Measurements from ENCODE around the gene DENND1C.

DENND1C gene

DNA sequence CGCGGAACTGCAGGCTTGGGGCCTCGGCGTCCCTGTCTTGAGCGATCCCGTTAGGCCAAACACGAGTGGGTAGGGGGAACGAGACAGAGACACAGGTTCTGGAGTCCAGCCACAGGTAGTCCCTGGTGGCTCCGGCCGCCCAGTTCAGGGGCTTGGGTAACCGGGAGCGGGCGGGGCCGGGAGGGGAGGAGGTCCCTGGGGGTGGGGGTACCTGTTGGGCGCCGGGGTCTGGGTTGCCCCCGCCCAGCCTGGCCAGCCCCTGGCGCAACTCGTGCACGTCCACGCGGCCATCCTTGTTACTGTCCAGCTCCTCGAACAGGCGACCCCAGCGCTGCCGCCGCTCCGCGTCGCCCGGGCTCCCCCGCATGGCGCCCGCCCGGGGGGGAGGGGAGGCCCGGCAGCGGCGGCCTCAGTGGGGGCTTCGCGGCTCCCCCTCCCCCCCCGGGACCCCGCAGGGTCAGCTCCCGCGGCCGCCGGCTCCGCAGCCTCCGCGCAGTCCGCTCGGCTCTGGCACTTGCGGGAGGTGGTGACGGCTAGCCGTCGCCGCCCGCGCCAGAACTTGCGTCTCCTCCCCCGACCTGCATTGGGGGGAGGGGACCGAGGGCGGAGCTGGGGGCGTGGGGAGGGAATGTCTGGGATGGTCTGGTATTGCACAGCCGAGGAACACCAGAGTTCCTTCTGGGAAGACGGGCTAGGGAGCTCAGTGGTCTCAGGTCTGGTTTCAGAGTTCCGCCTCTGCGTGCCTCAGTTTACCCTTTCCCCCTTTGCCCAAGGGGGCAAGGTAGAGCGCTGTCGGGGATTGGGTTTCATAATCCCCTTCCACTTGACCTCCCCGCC is 22.1 kb downstream of the DENND1C start, which contains the start of gene SLC25A23:
Gene SLC25A23 (minus strand): TSS at position 531 of the 837 bp plus-strand sequence. CDS start 164 bp downstream, at position 367.
- Histone ChIP-seq H3K27me3 (ENCODE audit: insufficient read depth, low read length, poor library complexity, severe bottlenecking) (no peaks in the 10 kb centered on the region), H4K20me1 (ENCODE audit: insufficient read depth, low read length, poor library complexity, severe bottlenecking) (no peaks in the 10 kb centered on the region), H3K9me3 (ENCODE audit: insufficient read depth, low read depth, low read length) (no peaks in the 10 kb centered on the region), H3K79me2 (ENCODE audit: insufficient read depth, low read length) (peaks cover 5% of the 10 kb centered on the region; the same call in 1 of the 2 replicates), H3K36me3 (ENCODE audit: insufficient read depth, low read length) (no peaks in the 10 kb centered on the region), H3K4me3 (ENCODE audit: low read length, poor library complexity, severe bottlenecking) (peak within 1 kb of the TSS; percentile 78), H2AFZ (ENCODE audit: low read length) (peak within 1 kb of the TSS; percentile 96), H3K4me2 (ENCODE audit: low read depth, low read length, poor library complexity, severe bottlenecking) (peak within 1 kb of the TSS; percentile 88), H3K9me2 (replicated peaks; ENCODE audit: low read depth, low read length) (no peaks in the 10 kb centered on the region), H3K4me1 (ENCODE audit: insufficient read depth, low read length, poor library complexity, severe bottlenecking) (peaks cover 12% of the 10 kb centered on the region), H3K9ac (ENCODE audit: low read depth, low read length, poor library complexity, severe bottlenecking) (peak within 1 kb of the TSS; percentile 48), H3F3A (ENCODE audit: low read depth) (no peaks in the 10 kb centered on the region)
- TF ChIP-seq, protein P1, sequence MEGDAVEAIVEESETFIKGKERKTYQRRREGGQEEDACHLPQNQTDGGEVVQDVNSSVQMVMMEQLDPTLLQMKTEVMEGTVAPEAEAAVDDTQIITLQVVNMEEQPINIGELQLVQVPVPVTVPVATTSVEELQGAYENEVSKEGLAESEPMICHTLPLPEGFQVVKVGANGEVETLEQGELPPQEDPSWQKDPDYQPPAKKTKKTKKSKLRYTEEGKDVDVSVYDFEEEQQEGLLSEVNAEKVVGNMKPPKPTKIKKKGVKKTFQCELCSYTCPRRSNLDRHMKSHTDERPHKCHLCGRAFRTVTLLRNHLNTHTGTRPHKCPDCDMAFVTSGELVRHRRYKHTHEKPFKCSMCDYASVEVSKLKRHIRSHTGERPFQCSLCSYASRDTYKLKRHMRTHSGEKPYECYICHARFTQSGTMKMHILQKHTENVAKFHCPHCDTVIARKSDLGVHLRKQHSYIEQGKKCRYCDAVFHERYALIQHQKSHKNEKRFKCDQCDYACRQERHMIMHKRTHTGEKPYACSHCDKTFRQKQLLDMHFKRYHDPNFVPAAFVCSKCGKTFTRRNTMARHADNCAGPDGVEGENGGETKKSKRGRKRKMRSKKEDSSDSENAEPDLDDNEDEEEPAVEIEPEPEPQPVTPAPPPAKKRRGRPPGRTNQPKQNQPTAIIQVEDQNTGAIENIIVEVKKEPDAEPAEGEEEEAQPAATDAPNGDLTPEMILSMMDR (conservative IDR thresholded peaks at IDR 0.05; ENCODE audit: low read length), result no peak
- TF ChIP-seq EZH2phosphoT487 (IDR thresholded peaks at IDR 0.05; ENCODE audit: borderline replicate concordance), result no peak

DNA sequence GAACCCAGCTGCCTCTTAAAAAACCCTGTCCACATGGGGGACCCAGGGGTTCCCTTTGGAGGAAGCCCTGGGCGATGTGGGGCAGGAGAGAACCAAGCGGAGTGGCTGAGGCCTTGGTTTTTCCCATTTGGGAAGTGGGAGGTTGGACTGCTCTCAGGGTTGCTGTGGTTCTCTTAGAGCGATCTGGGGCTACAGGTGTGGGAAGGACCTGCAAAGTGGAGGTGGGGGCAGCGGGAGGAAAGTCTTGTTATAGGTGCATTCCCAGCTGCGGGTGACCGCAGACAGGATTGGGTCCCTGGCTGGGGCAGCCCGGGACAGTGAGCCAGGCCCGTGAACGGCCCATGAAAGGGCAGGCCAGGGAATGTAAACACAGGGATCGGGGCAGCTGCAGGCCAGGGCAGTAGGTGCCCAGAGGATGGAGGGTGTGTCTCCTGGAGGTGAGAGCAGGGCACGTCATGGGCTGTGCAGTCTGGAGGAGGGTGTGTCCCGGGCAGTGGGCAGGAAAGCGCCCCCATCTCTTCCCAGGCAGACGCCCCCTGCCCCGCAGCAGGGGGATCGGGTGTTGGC is 22.8 kb downstream of the DENND1C start:
- Histone ChIP-seq H3K4me3 (ENCODE audit: low read length, poor library complexity, severe bottlenecking) (peak overlapping the region; percentile 78), H3K4me1 (ENCODE audit: insufficient read depth, low read length, poor library complexity, severe bottlenecking) (peaks cover 12% of the 10 kb centered on the region), H4K20me1 (ENCODE audit: insufficient read depth, low read length, poor library complexity, severe bottlenecking) (no peaks in the 10 kb centered on the region), H2AFZ (ENCODE audit: low read length) (0 out of 2 replicates have a peak overlapping the region, but pooled peaks have one; percentile 84), H3K9me2 (replicated peaks; ENCODE audit: low read depth, low read length) (no peaks in the 10 kb centered on the region), H3K27me3 (ENCODE audit: insufficient read depth, low read length, poor library complexity, severe bottlenecking) (no peaks in the 10 kb centered on the region), H3K79me2 (ENCODE audit: insufficient read depth, low read length) (peaks cover 5% of the 10 kb centered on the region; the same call in 1 of the 2 replicates), H3K9me3 (ENCODE audit: insufficient read depth, low read depth, low read length) (no peaks in the 10 kb centered on the region), H3K4me2 (ENCODE audit: low read depth, low read length, poor library complexity, severe bottlenecking) (peak overlapping the region; percentile 88), H3F3A (ENCODE audit: low read depth) (no peaks in the 10 kb centered on the region), H3K9ac (ENCODE audit: low read depth, low read length, poor library complexity, severe bottlenecking) (peak overlapping the region; percentile 48), H3K36me3 (ENCODE audit: insufficient read depth, low read length) (peaks cover 3% of the 10 kb centered on the region; the same call in 1 of the 2 replicates)
- TF ChIP-seq, protein P1 (conservative IDR thresholded peaks at IDR 0.05; ENCODE audit: low read length), result no peak
- TF ChIP-seq EZH2phosphoT487 (IDR thresholded peaks at IDR 0.05; ENCODE audit: borderline replicate concordance), result no peak

DNA sequence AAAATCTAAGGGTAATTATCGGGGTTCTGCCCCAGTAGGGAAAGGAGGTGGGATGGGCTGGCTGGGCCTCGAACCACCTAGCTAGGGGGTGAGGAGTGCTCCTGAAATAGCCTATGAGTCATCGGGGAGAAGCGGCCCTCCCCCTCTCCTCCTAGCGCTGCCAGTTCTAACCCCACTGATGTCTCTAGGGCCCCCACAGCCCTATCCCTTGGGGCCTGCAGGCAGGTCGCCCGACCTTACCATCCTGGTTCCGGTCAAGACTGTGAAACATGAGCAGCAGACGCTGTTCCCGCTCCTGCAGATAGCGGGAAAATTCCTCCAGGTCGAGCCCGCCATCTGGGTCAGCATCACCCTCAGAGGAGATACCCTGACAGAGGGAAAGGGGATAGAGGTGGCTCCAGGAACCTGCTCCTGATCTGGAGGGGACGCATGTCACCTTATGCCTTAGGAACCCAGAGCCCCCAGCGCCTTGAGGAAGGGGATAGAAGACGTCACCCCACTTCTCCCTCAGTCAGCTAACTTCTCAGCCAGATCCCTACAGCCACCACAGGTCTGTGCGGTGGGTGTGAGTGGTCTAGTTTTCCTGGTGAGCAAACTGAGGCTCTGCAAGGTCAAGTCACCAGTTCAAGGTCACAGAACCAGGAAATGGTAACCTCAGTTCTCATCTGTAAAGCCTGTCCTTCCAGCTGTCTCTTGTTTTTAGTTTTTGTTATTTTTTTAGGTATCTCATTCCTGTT is 23.5 kb downstream of the DENND1C start:
- Histone ChIP-seq H3K9ac (ENCODE audit: low read depth, low read length, poor library complexity, severe bottlenecking) (peak overlapping the region; percentile 48), H3K36me3 (ENCODE audit: insufficient read depth, low read length) (peaks cover 3% of the 10 kb centered on the region; the same call in 1 of the 2 replicates), H3K4me1 (ENCODE audit: insufficient read depth, low read length, poor library complexity, severe bottlenecking) (peaks cover 12% of the 10 kb centered on the region), H3K27me3 (ENCODE audit: insufficient read depth, low read length, poor library complexity, severe bottlenecking) (no peaks in the 10 kb centered on the region), H3K4me2 (ENCODE audit: low read depth, low read length, poor library complexity, severe bottlenecking) (peak overlapping the region; percentile 88), H4K20me1 (ENCODE audit: insufficient read depth, low read length, poor library complexity, severe bottlenecking) (no peaks in the 10 kb centered on the region), H3K4me3 (ENCODE audit: low read length, poor library complexity, severe bottlenecking) (peak overlapping the region; percentile 78), H3K79me2 (ENCODE audit: insufficient read depth, low read length) (peaks cover 5% of the 10 kb centered on the region; the same call in 1 of the 2 replicates), H3F3A (ENCODE audit: low read depth) (no peaks in the 10 kb centered on the region), H3K9me2 (replicated peaks; ENCODE audit: low read depth, low read length) (no peaks in the 10 kb centered on the region), H3K9me3 (ENCODE audit: insufficient read depth, low read depth, low read length) (no peaks in the 10 kb centered on the region), H2AFZ (ENCODE audit: low read length) (no peak overlapping the region)
- no peak for TF ChIP-seq EZH2phosphoT487 (IDR thresholded peaks at IDR 0.05; ENCODE audit: borderline replicate concordance)
- TF ChIP-seq, protein P1 (conservative IDR thresholded peaks at IDR 0.05; ENCODE audit: low read length), result no peak

Data from Loucy (cell line).